ENCODE data around the gene EFHC1. TPM values are rescaled to one million over a fixed set of nuclear protein-coding genes. Genes with fewer than 3 reads are reported as not detected.
A peak's percentile ranks its signal among the peaks of the same experiment; 100 is the strongest.

EFHC1 gene
- total RNA-seq, 4 donors from 2014 or later = 14.0 to 63.0 (median 27.6) TPM

DNA sequence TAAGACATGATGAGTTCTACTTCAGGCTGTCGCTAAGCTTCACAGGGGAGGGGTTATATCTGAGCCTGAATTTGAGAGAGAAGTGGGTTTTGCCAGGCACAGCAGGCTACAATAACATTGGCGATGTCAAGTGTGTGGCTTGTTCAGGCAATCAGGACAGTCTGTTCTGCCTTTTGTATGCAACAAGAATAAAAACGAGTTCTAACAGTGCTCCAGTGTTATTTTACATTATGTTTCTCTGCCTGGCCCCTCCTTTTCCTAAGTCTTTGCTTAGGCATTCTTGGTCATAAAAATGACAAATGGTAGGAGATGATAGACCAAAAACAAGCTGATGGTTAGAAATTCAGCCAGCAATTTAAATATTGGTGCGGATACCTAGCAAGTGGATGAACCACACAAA lies 31.4 kb upstream of the EFHC1 start:
- WGBS = 76% methylated on average over 4 of the region's 4 CpGs
- Histone ChIP-seq H3K4me1 (peaks cover 18% of the 10 kb centered on the region), H3K27me3 (no peaks in the 10 kb centered on the region), H3K9me3 (no peaks in the 10 kb centered on the region), H3K27ac (no peak overlapping the region), H3K4me3 (no peak overlapping the region), H3K36me3 (no peaks in the 10 kb centered on the region)
- no peak for DNase-seq (ENCODE audit: low spot score in 2 of 2)
- no peak for TF ChIP-seq POLR2A (IDR thresholded peaks at IDR 0.05)
- TF ChIP-seq EP300 (IDR thresholded peaks at IDR 0.05) = no peak
- TF ChIP-seq POLR2AphosphoS5 (IDR thresholded peaks at IDR 0.05) = no peak
- TF ChIP-seq, protein P1, sequence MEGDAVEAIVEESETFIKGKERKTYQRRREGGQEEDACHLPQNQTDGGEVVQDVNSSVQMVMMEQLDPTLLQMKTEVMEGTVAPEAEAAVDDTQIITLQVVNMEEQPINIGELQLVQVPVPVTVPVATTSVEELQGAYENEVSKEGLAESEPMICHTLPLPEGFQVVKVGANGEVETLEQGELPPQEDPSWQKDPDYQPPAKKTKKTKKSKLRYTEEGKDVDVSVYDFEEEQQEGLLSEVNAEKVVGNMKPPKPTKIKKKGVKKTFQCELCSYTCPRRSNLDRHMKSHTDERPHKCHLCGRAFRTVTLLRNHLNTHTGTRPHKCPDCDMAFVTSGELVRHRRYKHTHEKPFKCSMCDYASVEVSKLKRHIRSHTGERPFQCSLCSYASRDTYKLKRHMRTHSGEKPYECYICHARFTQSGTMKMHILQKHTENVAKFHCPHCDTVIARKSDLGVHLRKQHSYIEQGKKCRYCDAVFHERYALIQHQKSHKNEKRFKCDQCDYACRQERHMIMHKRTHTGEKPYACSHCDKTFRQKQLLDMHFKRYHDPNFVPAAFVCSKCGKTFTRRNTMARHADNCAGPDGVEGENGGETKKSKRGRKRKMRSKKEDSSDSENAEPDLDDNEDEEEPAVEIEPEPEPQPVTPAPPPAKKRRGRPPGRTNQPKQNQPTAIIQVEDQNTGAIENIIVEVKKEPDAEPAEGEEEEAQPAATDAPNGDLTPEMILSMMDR (IDR thresholded peaks at IDR 0.05) = no peak

DNA sequence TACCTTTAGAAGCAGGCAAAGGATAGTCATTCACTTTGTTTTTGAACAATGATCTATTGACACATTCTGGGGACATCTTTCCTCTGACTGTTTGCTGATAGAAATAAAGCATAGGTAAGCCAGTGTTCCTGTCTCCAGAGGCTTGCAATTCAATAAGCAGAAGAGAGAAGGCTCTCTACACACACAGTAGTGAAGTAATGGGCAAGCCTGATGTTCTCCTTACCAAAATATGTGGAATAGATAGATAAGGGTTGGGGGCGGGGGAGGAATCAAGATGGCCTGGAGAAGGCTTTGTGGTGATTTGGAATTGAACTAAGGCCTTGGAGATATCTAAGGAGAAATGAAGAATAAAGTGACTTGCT lies 30.9 kb upstream of the EFHC1 start:
- Histone ChIP-seq H3K4me1 (peaks cover 18% of the 10 kb centered on the region), H3K36me3 (no peaks in the 10 kb centered on the region), H3K4me3 (no peak overlapping the region), H3K27me3 (no peaks in the 10 kb centered on the region), H3K9me3 (no peaks in the 10 kb centered on the region), H3K27ac (no peak overlapping the region)
- DNase-seq (ENCODE audit: low spot score in 2 of 2) = no peak
- TF ChIP-seq, protein P1 (IDR thresholded peaks at IDR 0.05) = no peak
- TF ChIP-seq POLR2A (IDR thresholded peaks at IDR 0.05) = no peak
- no peak for TF ChIP-seq EP300 (IDR thresholded peaks at IDR 0.05)
- no peak for TF ChIP-seq POLR2AphosphoS5 (IDR thresholded peaks at IDR 0.05)
- 89% methylated on average over 1 of the region's 1 CpG for WGBS

DNA sequence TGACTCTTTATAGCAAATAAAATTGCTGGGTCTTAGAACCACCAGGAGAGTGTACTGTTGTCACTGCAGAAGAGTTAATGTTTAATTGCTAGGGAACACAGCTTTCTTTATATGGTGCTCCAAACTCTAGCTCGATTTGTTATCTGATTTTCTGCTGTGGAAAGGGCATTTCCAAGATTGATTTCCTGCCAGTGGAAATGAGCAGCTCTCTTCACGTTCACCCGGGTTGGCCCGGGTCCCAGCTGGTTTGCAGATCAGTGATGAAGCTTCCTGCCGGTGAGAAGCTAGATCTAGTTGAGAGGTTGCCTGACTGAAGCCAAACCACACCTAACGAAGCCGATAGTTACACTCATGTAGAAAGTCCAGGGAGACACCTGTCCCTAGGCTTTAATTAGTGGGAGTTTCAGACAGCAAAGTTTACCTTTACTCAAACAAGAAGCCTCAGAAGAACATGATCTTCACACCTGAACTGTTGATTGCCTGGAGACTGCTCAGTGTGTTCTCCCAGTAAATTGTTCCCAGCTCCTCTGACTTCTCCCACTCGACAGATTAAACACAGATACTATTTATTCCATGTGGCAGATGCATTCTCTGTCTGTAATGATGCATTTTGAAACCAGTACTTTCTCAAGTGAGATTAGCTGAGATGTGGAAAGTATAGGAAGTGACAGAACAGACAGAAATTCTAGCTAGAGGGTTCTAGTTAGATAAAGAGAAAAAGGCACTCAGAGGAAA lies 30.3 kb upstream of the EFHC1 start:
- TF ChIP-seq POLR2A (IDR thresholded peaks at IDR 0.05) (no peak), EP300 (IDR thresholded peaks at IDR 0.05) (no peak), POLR2AphosphoS5 (IDR thresholded peaks at IDR 0.05) (no peak)
- TF ChIP-seq, protein P1 (IDR thresholded peaks at IDR 0.05) = no peak
- Histone ChIP-seq H3K4me3 (no peak overlapping the region), H3K27me3 (no peaks in the 10 kb centered on the region), H3K4me1 (peaks cover 18% of the 10 kb centered on the region), H3K9me3 (no peaks in the 10 kb centered on the region), H3K36me3 (no peaks in the 10 kb centered on the region), H3K27ac (peak overlapping the region; percentile 34)
- peak in 1 of 2 donors; percentile 66 for DNase-seq (ENCODE audit: low spot score in 2 of 2)
- WGBS = 10% methylated on average over 8 of the region's 8 CpGs

DNA sequence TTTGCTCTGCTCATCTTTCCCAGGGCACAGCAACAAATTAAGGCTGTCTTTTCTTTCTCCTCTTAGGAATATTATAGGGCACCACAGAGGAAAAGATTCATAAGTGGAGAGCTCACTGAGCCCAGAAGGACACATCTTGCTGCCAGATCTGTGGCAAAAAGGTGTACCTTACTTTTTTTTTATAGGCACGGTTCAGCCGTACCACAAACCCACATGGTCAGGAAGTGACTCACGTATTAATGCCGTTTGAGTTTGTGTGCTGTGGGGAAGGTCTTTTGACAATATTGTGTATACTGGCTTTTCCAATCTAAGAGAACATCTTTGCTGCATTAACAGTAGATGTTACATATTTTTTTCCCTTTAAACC lies 29.8 kb upstream of the EFHC1 start:
- no peaks in the 10 kb centered on the region for H3K27me3 ChIP-seq
- TF ChIP-seq POLR2AphosphoS5 (IDR thresholded peaks at IDR 0.05) (no peak), POLR2A (IDR thresholded peaks at IDR 0.05) (no peak), EP300 (IDR thresholded peaks at IDR 0.05) (no peak)
- TF ChIP-seq, protein P1 (IDR thresholded peaks at IDR 0.05) = no peak
- no peak for DNase-seq (ENCODE audit: low spot score in 2 of 2)
- 15% methylated on average over 4 of the region's 4 CpGs for WGBS
- H3K4me1 ChIP-seq = peaks cover 18% of the 10 kb centered on the region
- peak overlapping the region; percentile 34 for H3K27ac ChIP-seq
- no peak overlapping the region for H3K4me3 ChIP-seq
- H3K9me3 ChIP-seq = no peaks in the 10 kb centered on the region
- no peaks in the 10 kb centered on the region for H3K36me3 ChIP-seq

DNA sequence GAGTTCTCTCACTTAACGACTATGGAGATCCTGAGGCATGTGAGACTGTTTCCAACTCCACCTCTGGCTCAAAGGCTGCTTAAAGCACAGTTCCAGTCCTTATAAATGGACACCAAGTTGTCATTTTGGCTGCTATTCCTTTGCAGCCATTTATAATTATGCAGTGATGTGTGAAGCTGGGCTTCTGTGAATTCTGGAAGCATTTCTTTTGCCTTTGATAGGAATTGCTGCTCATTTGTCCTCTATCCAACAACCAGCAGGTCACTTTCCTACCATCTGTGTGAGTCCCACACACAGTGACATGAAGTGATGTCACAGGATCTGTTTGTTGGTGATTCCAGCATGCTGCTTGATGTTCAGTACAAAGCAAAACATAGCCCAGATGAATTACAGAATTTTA lies 28.5 kb upstream of the EFHC1 start:
- DNase-seq (ENCODE audit: low spot score in 2 of 2) = no peak
- no peaks in the 10 kb centered on the region for H3K36me3 ChIP-seq
- no peak overlapping the region for H3K27ac ChIP-seq
- H3K27me3 ChIP-seq = no peaks in the 10 kb centered on the region
- no peaks in the 10 kb centered on the region for H3K9me3 ChIP-seq
- H3K4me3 ChIP-seq = no peak overlapping the region
- H3K4me1 ChIP-seq = peaks cover 18% of the 10 kb centered on the region
- TF ChIP-seq POLR2AphosphoS5 (IDR thresholded peaks at IDR 0.05) = no peak
- TF ChIP-seq EP300 (IDR thresholded peaks at IDR 0.05) = no peak
- TF ChIP-seq, protein P1 (IDR thresholded peaks at IDR 0.05) = no peak
- no peak for TF ChIP-seq POLR2A (IDR thresholded peaks at IDR 0.05)
- WGBS = 82% methylated on average over 1 of the region's 1 CpG
